ENCODE results near the gene TIAM2. TPM values are rescaled to one million over a fixed set of nuclear protein-coding genes. Genes with fewer than 3 reads are reported as not detected.

Gene TIAM2
- total RNA-seq, 1 experiment from 2014 or later, result 9.1 TPM

DNA sequence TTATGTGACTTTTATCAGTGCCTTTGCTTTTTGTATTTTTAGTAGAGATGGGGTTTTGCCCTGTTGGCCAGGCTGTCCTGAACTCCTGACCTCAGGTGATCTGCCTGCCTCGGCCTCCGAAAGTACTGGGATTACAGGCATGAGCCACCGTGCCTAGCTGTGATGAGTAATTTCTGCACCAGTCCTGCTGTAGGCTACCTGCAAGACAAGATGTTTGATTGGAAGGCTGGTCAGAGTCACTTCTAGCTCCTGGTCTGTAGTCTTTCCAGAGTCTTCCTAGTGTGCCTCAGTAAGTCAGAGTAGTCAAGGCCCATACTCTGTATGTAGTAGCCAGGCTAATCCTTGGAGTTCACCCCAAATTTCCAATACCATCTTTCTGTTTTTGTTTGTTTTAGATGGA lies 8.9 kb downstream of the TIAM2 start:
- H3K27me3 ChIP-seq (replicated peaks; ENCODE audit: insufficient read depth, low read depth, low read length, poor library complexity), result no peaks in the 10 kb centered on the region
- H3K36me3 ChIP-seq (ENCODE audit: insufficient read depth, low read length, poor library complexity, severe bottlenecking), result no peaks in the 10 kb centered on the region
- intact Hi-C loops (cut with micrococcal nuclease; ENCODE audit: unreplicated experiment), result no loop called here
- CTCF ChIA-PET, result interaction anchor here (0.7 kb wide), 1 partner anchor 75 kb away, joined by 3 read pairs; no protein-coding TSS in a partner anchor
- no TSS peak for BruUV-seq (replicated peaks)
- TF ChIP-seq, protein P1, sequence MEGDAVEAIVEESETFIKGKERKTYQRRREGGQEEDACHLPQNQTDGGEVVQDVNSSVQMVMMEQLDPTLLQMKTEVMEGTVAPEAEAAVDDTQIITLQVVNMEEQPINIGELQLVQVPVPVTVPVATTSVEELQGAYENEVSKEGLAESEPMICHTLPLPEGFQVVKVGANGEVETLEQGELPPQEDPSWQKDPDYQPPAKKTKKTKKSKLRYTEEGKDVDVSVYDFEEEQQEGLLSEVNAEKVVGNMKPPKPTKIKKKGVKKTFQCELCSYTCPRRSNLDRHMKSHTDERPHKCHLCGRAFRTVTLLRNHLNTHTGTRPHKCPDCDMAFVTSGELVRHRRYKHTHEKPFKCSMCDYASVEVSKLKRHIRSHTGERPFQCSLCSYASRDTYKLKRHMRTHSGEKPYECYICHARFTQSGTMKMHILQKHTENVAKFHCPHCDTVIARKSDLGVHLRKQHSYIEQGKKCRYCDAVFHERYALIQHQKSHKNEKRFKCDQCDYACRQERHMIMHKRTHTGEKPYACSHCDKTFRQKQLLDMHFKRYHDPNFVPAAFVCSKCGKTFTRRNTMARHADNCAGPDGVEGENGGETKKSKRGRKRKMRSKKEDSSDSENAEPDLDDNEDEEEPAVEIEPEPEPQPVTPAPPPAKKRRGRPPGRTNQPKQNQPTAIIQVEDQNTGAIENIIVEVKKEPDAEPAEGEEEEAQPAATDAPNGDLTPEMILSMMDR (conservative IDR thresholded peaks at IDR 0.05; ENCODE audit: low read depth, low read length), result no peak
- TF ChIP-seq EZH2 (IDR thresholded peaks at IDR 0.05; ENCODE audit: borderline replicate concordance, low read depth, low read length, poor library complexity, severe bottlenecking), result no peak
- H3K4me3 ChIP-seq (ENCODE audit: low read depth, low read length, poor library complexity, severe bottlenecking), result no peak overlapping the region
- H3K4me1 ChIP-seq (ENCODE audit: insufficient read depth, low read length, poor library complexity, severe bottlenecking), result no peaks in the 10 kb centered on the region
- POLR2A ChIA-PET (ENCODE audit: low non-redundant PET), result no interaction called here
- no peak for DNase-seq (ENCODE audit: low spot score)
- no peaks in the 10 kb centered on the region for H3K9me3 ChIP-seq (ENCODE audit: low read depth, low read length, poor library complexity, severe bottlenecking)
- H3K27ac ChIP-seq (ENCODE audit: low read depth, low read length, poor library complexity, severe bottlenecking), result no peak overlapping the region

DNA sequence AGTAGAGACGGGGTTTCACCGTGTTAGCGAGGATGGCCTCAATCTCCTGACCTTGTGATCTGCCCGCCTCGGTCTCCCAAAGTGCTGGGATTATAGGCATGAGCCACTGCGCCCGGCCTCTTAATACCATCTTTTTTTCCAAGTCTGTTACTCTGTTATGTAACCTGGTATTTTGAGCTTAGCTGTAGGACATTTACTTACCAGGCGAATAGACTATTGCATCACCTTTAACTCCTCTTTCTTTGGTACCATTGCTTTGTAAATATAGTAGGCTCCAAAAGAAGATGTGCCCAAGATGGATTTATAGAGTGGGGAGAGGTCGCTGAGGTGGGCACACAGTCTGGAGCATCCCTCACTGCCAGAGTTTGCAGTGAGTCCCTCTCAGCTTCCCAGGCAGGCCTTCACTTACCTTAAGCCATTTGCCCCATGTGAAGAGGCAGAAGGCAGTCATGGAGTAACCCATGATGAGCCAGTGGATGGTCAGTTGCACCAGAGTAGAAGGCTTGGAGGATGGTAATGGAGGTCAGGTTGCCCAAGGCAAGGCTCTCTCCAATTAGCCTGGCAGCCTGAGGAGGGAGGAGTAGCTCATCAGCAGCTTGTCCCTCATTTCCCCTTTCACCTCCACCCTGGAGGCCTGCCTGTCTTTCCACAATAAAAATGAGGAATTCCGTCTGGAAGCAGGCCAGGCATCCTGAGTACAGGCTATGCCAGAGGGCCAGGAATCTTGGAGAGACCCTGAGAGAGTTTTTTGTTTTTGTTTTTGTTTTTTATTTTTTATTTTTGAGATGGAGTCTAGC lies 9.7 kb downstream of the TIAM2 start:
- Histone ChIP-seq H3K27me3 (replicated peaks; ENCODE audit: insufficient read depth, low read depth, low read length, poor library complexity) (no peaks in the 10 kb centered on the region), H3K27ac (ENCODE audit: low read depth, low read length, poor library complexity, severe bottlenecking) (no peak overlapping the region), H3K4me1 (ENCODE audit: insufficient read depth, low read length, poor library complexity, severe bottlenecking) (no peaks in the 10 kb centered on the region), H3K4me3 (ENCODE audit: low read depth, low read length, poor library complexity, severe bottlenecking) (no peak overlapping the region), H3K36me3 (ENCODE audit: insufficient read depth, low read length, poor library complexity, severe bottlenecking) (no peaks in the 10 kb centered on the region), H3K9me3 (ENCODE audit: low read depth, low read length, poor library complexity, severe bottlenecking) (no peaks in the 10 kb centered on the region)
- CTCF ChIA-PET, result interaction anchor here (0.7 kb wide), 1 partner anchor 76 kb away, joined by 3 read pairs; no protein-coding TSS in a partner anchor
- no peak for TF ChIP-seq EZH2 (IDR thresholded peaks at IDR 0.05; ENCODE audit: borderline replicate concordance, low read depth, low read length, poor library complexity, severe bottlenecking)
- TF ChIP-seq, protein P1 (conservative IDR thresholded peaks at IDR 0.05; ENCODE audit: low read depth, low read length), result no peak
- no TSS peak for BruUV-seq (replicated peaks)
- no peak for DNase-seq (ENCODE audit: low spot score)
- POLR2A ChIA-PET (ENCODE audit: low non-redundant PET), result no interaction called here
- intact Hi-C loops (cut with micrococcal nuclease; ENCODE audit: unreplicated experiment), result no loop called here

GRCh38 chr6:155008625-155009024 lies 13.5 kb downstream of the TIAM2 start:
- no peak for DNase-seq (ENCODE audit: low spot score)
- intact Hi-C loops (cut with micrococcal nuclease; ENCODE audit: unreplicated experiment), result no loop called here
- ChIA-PET CTCF (no interaction called here), POLR2A (ENCODE audit: low non-redundant PET) (no interaction called here)
- TF ChIP-seq EZH2 (IDR thresholded peaks at IDR 0.05; ENCODE audit: borderline replicate concordance, low read depth, low read length, poor library complexity, severe bottlenecking), result no peak
- TF ChIP-seq, protein P1 (conservative IDR thresholded peaks at IDR 0.05; ENCODE audit: low read depth, low read length), result no peak
- Histone ChIP-seq H3K27ac (ENCODE audit: low read depth, low read length, poor library complexity, severe bottlenecking) (no peak overlapping the region), H3K36me3 (ENCODE audit: insufficient read depth, low read length, poor library complexity, severe bottlenecking) (no peaks in the 10 kb centered on the region), H3K27me3 (replicated peaks; ENCODE audit: insufficient read depth, low read depth, low read length, poor library complexity) (no peaks in the 10 kb centered on the region), H3K9me3 (ENCODE audit: low read depth, low read length, poor library complexity, severe bottlenecking) (no peaks in the 10 kb centered on the region), H3K4me1 (ENCODE audit: insufficient read depth, low read length, poor library complexity, severe bottlenecking) (no peaks in the 10 kb centered on the region), H3K4me3 (ENCODE audit: low read depth, low read length, poor library complexity, severe bottlenecking) (no peak overlapping the region)
- BruUV-seq (replicated peaks), result no TSS peak

All from A673 (cell line).